Retina (tissue), 1 donor: ENCODE results near the gene SUPV3L1.
"Not testable (repeated sequence)": the region's sequence is repeated elsewhere in the genome, so short reads cannot be mapped to it uniquely, and the experiment has no call there.

ENCODE experiments used
- DNase-seq: peaks from one replicate; pipeline ENCODE4 v3.0.0-alpha.2; 2016

Gene SUPV3L1

DNA sequence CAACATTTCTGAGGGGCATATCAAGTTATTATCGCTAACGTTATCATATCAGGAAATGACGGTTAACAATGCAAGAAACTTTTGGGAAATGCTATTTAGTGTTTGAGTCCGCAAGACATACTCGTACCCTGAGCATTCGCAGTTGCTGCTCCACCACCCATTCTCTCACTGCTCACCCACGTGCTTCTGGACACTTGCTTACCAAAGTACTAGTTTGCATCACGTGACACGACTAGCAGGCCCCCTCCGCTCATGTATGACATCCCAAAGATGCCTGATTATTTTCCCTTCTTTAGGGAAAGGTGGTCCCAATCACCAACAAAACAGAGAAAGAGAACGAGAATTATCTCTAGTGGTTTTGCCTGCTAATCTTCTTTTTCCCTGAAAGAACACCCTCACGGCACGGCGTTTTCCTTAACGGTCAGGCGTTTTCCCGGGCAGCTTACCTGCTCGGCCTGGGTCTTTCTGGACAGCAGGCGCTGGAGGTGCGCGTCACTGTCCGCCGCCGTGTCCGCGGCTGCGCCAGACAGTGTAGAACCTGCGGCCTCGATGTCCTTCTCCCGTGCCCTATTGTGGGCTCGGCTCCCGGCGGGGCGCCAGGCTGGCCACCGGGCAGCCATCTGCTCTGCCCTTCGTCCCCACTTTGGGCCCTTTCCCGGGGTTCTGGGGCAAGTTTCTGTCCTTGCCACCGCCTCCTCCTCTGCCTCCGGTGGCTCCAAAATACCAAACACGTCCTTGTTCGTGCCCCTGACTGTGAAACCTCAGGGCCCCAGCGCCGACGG, at the start of gene SUPV3L1:
Gene SUPV3L1, plus strand, starts transcription at position 492 of the 782 bp plus-strand sequence. Its CDS starts 58 bp downstream, at position 550.
- peak; percentile 100 for DNase-seq

DNA sequence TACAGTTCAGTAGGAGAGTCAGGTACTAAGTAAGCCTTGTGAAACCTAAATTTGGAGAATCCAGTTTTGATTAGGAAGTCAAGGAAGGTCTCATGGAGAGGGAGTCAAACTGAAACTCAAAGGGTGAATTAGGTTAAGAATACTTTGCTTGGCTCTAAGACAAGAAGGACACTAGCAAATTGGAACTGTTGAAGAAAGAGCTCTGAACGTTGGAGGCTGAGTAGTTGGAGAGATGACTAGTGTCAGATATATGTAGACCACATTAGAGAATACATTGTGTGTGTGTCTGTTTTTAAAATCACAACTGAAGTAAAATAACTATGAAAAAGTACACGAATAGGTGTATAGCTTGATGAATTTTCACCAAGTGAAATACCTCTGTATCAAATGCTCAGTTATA, 49.8 kb upstream of the SUPV3L1 start:
- no peak for DNase-seq

DNA sequence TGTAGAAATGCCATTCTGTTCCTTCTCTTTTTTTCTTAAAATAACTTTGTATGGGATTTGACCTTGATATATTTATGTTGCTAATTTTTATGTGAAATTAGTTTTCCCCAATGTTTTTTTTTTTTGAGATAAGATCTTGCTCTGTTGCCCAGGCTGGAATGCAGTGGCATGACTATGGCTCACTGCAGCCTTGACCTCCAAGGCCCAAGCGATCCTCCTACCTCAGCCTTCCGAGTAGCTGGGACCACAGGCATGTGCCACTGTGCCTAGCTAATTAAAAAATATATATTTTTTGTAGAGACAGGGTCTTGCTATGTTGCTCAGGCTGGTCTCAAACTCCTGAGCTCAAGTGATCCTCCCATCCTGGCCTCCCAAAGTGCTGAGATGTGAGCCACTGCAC, 40.1 kb upstream of the SUPV3L1 start:
- DNase-seq = no peak

DNA sequence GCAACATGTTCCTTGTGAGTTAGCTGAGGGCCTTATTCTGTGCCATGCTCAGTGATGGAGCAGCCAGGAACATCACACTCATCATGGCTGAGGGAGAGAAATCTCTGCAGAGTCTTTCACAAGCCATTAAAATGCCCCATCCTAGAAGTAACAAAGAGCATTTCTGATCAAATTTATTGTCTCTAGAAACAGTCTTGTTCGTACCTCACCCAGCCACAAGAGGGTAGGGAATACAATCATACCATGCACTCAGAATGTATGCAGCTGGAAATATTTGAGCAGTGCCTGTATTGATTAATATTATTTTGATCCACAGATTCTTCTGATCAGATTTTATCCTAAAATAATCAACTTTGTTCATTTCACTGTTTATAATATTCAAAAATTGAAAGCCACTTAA, 38.7 kb upstream of the SUPV3L1 start:
- no peak for DNase-seq

DNA sequence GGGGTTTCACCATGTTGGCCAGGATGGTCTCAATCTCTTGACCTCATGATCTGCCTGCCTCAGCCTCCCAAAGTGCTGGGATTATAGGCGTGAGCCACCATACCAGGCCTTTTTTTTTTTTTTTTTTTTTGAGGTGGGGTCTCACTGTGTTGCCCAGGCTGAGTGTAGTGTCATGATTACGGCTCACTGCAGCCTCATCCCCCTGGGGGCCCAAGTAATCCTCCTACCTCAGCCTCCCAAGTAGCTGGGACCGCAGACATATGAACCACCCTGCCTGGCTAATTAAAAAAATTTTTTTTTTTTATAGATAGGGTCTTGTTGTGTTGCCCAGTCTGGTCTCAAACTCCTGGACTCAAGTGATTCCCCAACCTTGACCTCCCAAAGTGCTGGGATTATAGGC, 38.0 kb upstream of the SUPV3L1 start:
- not testable (repeated sequence) for DNase-seq

DNA sequence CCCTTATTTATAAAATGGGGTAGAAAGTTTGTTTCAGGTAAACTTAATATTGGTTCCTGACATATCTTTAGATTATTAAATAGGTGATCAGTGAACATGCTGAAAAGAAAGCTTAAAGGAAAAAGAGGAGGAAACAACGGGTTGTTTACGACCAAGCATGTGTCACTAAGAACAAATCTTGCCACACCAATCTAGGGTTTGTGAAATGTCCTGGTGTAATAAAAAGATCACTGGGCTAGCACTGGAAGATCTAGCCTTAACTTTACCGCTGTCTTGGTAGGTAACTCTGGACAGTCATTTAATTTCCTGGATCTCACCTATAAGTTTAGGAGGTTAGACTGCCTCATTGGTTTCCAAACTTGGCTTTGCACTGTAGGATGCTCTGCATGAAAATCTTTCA, 37.1 kb upstream of the SUPV3L1 start:
- no peak for DNase-seq

DNA sequence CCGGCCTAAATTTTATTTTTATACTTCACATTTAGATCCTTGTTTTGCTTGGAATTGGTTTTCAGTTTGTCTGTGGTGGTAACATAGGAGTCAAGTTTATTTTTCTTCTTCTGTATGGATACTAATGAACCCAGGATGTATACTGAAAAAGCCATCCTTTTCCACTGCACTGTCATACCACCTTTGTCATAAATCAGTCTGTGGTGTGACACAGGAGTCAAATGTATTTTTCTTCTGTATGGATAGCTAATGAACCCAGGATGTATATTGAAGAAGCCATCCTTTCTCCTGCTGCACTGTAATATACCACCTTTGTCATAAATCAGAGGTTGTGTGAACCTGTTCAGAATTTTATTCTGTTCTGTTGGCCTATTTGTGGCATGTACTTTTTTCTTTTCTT, 34.7 kb upstream of the SUPV3L1 start:
- DNase-seq = no peak

DNA sequence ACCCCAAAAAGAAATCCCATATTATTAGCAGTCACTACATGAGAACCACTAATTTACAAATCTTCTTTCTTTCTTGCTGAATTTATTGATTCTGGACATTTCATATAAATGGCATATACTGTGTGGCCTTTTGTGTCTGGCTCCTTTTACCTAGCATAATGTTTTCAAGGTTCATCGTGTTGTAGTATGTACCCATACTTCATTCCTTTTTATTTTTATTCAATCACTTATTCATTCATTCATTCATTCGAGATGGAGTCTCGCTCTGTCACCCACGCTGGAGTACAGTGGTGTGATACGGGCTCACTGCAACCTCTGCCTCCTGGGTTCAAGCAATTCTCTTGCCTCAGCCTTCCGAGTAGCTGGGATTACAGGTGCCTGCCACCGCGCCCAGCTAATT, 34.2 kb upstream of the SUPV3L1 start:
- DNase-seq = no peak

DNA sequence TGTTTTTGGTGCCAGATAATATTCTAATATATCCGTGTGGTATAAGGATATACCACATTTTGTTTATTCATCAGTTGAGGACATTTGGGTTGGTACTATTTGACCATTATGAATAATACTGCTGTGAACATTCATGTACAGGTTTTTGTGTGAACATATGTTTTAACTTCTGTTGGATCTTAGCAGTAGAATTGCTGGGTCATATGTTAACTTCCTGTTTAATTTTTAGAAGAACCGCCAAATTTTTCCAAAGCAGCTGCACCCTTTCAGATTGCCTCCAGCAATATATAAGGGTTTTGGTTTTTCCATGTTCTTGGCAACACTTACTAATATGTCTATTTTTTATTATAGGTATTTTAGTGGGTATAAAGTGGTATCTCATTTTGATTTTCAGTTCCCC, 33.3 kb upstream of the SUPV3L1 start:
- no peak for DNase-seq

DNA sequence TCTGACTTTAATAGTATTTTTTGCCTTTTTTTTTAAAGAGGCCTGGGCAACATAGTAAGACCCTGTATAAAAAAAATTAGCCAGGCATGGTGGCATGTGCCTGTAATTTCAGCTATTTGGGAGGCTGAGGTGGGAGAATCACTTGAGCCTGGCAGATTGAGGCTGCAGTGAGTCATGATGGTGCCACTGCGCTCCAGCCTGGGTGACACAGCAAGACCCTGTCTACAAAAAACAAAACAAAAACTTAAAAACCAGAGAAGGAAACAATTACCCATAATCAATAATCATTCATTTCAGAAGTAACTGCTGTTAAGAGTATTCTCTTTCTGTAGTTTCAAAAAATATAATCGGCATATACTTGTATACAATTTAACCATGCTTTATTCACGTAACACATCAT, 28.1 kb upstream of the SUPV3L1 start:
- no peak for DNase-seq

DNA sequence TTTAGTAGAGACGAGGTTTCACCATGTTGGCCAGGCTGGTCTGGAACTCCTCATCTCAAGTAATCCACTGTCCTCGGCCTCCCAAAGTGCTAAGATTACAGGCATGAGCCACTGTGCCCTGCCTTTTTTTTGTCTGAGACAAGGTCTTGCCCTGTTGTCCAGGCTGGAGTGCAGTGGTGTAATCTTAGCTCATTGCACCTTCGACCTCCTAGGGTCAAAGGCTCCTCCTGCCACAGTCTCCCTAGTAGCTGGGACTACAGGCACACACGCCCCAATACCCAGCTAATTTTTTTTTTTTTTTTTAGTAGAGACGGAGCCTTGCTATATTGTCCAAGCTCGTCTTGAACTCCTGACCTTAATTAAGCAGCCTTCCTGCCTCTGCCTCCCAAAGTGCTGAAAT, 26.8 kb upstream of the SUPV3L1 start:
- DNase-seq = no peak

DNA sequence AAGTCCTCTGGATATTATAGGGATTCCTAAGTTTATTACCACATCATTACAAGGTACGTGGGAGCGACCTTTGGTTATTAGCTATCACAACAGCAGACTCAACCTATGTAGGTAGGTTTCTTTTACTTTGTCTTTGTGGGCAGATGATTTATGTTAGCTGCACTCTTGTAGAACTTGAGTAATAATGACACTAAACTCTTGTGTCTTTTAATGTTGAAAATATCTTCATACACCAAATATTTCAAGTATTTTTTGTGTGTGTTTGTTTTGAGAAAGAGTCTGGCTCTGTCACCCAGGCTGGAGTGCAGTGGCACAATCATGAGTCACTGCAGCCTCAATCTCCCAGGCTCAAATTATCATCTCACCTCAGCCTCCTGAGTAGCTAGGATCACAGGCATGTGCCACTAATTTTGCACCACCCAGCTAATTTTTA, 19.2 kb upstream of the SUPV3L1 start:
- no peak for DNase-seq

DNA sequence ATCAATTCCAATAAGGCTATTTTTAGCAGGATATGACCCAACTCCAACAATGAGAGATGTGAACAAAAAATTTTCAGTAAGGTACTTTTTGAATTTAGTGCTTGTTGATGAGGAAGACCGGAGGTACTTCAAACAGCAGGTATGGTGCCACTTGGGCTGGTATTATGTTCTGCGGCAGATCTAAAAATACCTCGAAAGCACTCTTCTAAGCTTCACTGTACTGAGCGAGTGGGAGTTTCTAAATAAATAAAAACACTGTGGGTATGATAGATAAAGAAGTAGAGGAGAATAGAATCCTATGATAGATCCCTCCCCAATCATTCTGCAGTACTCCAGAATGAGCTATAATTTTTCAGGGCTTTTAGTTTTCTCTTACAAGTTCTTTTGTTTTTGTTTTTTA, 11.5 kb upstream of the SUPV3L1 start:
- DNase-seq = no peak

DNA sequence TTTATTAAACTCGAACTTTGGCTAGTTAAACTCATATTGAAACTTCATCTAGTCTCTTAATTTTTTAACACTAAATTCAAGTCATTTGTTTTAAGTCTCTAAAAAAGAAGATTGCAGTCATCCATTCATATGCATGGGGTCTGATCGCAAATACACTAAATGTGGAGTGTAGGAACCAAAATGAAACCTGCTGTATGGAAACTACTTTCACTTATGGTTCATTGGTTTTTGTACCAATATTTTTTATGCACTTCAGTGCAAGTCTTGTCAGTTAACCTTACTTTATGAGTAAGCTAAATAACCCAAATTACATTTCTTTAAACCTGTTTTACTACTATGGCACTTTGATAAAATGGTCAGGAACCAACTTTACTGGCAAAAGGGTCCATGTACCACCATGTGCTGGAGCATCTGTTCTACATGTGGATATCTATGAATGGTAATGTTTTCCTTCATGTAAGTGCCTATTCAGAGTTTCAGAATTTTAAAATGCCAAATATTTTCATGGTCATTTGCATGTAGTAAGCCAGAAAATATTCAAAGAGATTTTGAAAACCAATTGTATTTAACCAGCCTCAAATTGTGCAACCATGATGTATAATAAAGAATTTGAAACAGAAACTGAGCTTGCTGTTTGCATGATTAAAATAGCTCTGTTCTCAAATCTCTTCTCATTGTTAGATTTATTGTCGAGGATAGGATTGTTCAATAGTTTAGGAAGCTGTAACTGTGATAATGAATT, 7.6 kb upstream of the SUPV3L1 start:
- DNase-seq = no peak

DNA sequence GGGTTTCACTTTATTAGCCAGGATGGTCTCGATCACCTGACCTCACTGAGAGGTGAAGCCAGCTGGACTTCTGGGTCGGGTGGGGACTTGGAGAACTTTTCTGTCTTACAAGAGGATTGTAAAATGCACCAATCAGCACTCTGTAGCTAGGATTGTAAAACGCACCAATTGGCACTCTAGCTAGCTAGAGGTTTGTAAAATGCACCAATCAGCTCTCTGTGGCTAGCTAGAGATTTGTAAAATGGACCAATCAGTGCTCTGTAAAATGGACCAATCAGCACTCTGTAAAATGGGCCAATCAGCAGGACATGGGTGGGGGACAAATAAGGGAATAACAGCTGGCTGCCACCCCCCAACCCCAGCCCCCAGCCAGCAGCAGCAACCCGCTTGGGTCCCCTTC, 4.7 kb upstream of the SUPV3L1 start:
- not testable (repeated sequence) for DNase-seq

DNA sequence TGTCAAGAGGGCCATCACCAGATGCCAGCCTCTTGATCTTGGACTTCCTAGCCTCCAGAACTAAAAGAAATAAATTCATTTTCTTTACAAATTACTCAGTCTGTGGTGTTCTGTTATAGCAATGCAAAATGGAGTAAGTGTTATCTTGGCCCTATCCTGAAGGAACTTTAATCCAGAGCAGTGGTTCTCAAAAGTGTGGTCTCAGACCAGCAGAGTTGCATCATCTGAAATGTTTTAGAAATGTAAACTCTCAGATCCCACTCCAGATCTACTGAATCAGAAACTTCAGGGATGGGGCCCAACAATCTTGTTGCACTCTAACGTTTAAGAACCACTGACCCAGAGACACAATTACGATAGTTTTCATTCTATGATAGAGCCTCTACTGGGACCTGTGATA, 3.2 kb upstream of the SUPV3L1 start:
- DNase-seq = no peak

DNA sequence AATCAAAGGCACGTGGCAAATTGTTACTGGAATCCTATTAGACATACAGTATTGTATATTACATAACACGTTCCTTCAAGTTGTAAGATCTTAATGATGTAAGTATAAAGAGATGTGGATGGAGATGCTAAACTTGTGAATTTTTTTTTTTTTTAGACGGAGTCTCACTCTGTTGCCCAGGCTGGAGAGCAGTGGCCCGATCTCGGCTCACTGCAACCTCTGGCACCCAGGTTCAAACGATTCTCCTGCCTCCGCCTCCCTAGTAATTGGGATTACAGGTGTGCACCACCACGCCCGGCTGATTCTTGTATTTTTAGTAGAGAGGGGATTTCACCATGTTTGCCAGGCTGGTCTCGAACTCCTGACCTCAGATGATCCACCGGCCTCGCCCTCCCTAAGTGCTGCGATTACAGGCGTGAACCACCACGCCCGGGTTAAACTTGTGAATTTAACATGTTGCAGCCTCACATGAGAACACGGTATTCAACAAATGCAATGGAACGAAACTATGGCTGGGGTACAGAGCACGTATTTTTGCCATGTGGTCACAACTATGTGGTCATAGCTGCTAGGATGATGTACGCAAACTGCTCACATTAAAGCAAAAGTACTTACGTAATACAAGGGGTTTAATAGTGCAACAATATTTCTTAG, 818 bp upstream of the SUPV3L1 start:
- DNase-seq = no peak

DNA sequence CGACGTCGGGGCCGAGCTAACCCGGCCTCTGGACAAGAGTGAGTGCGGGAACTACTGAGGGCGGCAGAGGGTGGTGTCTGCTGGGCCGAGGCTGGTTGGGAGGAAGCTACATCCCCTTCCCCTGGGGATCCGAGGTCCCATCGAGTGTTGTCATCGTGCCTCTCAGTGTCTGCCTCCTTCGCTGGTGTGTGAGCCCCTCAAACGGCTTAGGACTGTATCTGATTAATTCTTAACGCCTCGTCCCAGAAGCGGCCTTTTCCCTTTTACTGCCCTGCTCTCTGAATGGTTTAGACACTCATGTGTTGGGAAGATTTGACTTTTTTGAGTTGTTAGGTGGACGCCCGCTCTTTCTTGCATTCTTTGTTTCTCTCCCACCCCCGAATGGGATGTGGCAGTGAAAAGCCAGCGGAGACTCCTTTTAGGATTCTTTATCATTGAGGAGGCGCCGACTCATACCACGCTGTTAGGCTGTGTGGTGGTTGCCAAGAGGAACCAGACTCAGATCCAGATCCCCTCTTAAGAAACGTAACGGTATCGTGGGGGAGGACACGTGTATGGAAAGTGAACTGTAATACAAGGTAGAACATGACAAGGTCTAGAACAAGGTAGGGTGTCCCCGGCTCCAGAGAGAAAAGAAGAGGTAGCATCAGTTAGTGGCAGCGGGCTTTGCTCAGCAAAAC, 631 bp downstream of the SUPV3L1 start:
- no peak for DNase-seq

DNA sequence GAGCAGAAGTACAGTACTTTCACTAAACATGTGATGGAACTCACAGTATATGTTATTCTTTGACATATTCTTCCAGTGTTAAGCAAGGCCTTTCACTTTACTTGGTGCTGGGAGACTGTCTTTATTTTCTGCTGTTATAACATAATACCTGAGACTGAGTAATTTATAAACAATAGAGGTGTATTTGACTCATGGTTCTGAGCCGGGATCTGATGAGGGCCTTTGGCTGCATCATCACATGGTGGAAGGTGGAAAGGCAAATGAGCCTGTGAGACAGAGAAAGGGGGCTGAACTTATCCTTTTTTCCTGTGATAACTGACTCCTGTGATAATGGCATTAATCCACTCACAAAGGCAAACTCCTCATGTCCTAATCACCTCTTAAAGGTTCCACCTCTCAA, 1.4 kb downstream of the SUPV3L1 start:
- DNase-seq = no peak

DNA sequence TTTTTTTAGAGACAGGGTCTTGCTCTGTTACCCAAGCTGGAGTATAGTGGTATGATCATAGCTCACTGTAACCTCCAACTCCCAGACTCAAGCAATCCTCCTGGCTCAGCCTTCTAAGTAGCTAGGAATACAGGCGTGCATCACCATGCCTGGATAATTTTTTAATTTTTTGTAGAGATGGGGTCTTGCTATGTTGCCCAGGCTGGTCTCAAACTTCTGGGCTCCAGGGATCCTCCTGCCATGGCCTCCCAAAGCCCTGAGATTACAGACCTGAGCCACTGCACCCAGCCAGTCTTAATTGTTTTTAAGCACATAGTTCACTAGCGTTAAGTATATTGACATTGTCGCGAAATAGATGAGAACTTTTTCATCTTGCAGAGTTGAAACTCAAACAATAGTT, 2.0 kb downstream of the SUPV3L1 start:
- DNase-seq = no peak

DNA sequence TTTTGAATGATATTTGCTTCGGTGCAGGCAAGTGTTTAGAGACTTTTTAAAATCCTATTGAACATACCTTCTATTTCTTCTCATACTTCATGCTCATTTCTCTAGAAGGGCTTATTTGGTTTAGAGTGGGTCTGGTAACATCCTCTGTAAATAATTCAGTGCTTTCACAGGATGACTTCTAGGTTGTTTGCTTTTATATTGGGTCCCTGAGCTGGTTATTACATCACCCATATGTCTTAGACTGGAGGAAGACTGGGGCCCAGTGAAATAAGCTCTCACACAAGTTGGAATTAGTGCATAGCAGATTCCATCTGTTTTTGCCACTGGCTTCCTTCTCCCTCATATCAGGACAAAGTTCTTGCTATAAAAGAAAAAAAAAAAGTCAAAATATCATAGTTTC, 6.5 kb downstream of the SUPV3L1 start:
- no peak for DNase-seq

DNA sequence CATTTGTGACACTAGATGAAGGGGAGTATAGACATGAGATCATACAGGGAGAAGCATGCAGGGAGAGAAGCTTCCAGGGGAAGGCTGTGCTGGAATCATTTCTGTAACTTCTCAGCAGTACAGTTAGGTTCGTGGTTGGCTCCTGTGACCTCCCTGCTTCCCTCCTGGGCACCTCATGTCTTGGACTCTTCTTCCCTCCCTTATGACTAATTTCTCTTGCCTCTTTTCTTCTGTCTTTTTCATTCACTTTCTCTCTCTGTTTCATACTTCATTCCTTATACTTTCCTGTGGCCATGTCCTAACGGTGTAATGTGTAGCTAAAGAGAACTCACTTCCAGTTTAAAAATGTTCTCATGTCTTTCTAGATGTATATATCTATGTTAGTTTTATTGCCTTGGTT, 21.0 kb downstream of the SUPV3L1 start:
- no peak for DNase-seq

DNA sequence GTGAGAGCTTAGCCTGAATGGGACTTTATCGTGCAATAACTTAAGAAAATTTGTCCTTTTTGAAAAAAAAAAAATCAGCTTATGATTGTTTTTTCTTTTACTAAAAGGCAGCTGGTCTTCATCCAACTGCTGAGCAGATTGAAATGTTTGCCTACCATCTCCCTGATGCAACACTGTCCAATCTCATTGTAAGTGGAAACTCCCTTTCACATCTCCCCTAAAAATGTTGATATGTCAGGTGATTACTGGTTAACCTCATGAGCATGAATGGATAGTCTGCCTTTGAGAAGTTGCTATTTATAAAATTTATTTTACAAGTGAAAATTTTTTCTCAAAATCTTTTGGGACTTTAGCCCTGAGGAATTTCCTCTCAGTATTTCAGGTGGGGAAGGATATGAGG, 22.3 kb downstream of the SUPV3L1 start:
- no peak for DNase-seq
